Activated CD8-positive, alpha-beta memory T cell treated with anti-CD3 and anti-CD28 coated beads, Interleukin-2, amount 50 U/mL, for 4 hours (primary cell): ENCODE data around the gene SLC22A15.
"Not testable (repeated sequence)": the region's sequence is repeated elsewhere in the genome, so short reads cannot be mapped to it uniquely, and the experiment has no call there.

Experiments used
- DNase-seq: peaks from one replicate; pipeline ENCODE4 v3.0.0-alpha.2; 2020

SLC22A15 gene

GRCh38 chr1:115982400-115982799, 6.1 kb downstream of the SLC22A15 start:
- DNase-seq, result no peak

- DNase-seq, result no peak
These were observed 7.3 kb downstream of the SLC22A15 start for GRCh38 chr1:115983584-115983983.

- no peak for DNase-seq
These were observed 11.3 kb downstream of the SLC22A15 start for GRCh38 chr1:115987623-115988022.

GRCh38 chr1:115988953-115989352, 12.6 kb downstream of the SLC22A15 start:
- no peak for DNase-seq

- DNase-seq, result no peak
These were observed 13.4 kb downstream of the SLC22A15 start for GRCh38 chr1:115989699-115990098.

- no peak for DNase-seq
These were observed 15.6 kb downstream of the SLC22A15 start for GRCh38 chr1:115991909-115992308.

- not testable (repeated sequence) for DNase-seq
These were observed 21.6 kb downstream of the SLC22A15 start for GRCh38 chr1:115997921-115998320.

GRCh38 chr1:116001739-116002487, 25.6 kb downstream of the SLC22A15 start:
- DNase-seq, result no peak

- DNase-seq, result no peak
These were observed 26.6 kb downstream of the SLC22A15 start for GRCh38 chr1:116002781-116003420.

- no peak for DNase-seq
These were observed 27.5 kb downstream of the SLC22A15 start for GRCh38 chr1:116003823-116004222.

GRCh38 chr1:116006486-116006964, 30.2 kb downstream of the SLC22A15 start:
- no peak for DNase-seq

- DNase-seq, result no peak
These were observed 32.5 kb downstream of the SLC22A15 start for GRCh38 chr1:116008656-116009390.

GRCh38 chr1:116012716-116013115, 36.4 kb downstream of the SLC22A15 start:
- no peak for DNase-seq

- DNase-seq, result no peak
These were observed 39.4 kb downstream of the SLC22A15 start for GRCh38 chr1:116015679-116016078.

GRCh38 chr1:116018007-116018406, 41.7 kb downstream of the SLC22A15 start:
- no peak for DNase-seq

- DNase-seq, result no peak
These were observed 43.4 kb downstream of the SLC22A15 start for GRCh38 chr1:116019653-116020253.

- DNase-seq, result peak; percentile 45
These were observed 44.5 kb downstream of the SLC22A15 start for GRCh38 chr1:116020668-116021272.

- no peak for DNase-seq
These were observed 48.3 kb downstream of the SLC22A15 start for GRCh38 chr1:116024626-116025025.

GRCh38 chr1:116026631-116027030, 50.3 kb downstream of the SLC22A15 start:
- DNase-seq, result no peak

GRCh38 chr1:116031302-116031835, 55.1 kb downstream of the SLC22A15 start:
- DNase-seq, result no peak

- DNase-seq, result no peak
These were observed 57.0 kb downstream of the SLC22A15 start for GRCh38 chr1:116033322-116033721.

- no peak for DNase-seq
These were observed 59.9 kb downstream of the SLC22A15 start for GRCh38 chr1:116036255-116036654.

GRCh38 chr1:116038679-116039078, 62.4 kb downstream of the SLC22A15 start:
- no peak for DNase-seq
